ENCODE results near the gene SH3TC2.

SH3TC2 gene

GRCh38 chr5:149060325-149060724 lies 2.5 kb downstream of the SH3TC2 start:
- no peak for DNase-seq (ENCODE audit: extremely low spot score)
- CTCF ChIA-PET = no interaction called here
- POLR2A ChIA-PET = no interaction called here
- no peak for TF ChIP-seq SP1 (IDR thresholded peaks at IDR 0.05)
- no peak for TF ChIP-seq ZNF384 (IDR thresholded peaks at IDR 0.05)
- TF ChIP-seq CTBP1 (IDR thresholded peaks at IDR 0.05; ENCODE audit: borderline replicate concordance) = no peak
- no peak for TF ChIP-seq HDGF (IDR thresholded peaks at IDR 0.05; ENCODE audit: borderline replicate concordance)
- no peak for TF ChIP-seq LEF1 (IDR thresholded peaks at IDR 0.05; ENCODE audit: borderline replicate concordance)
- no peak for TF ChIP-seq FOXA1 (IDR thresholded peaks at IDR 0.05)
- TF ChIP-seq ARNT (IDR thresholded peaks at IDR 0.05) = no peak
- no peak for TF ChIP-seq SUZ12 (IDR thresholded peaks at IDR 0.05)
- no peak for TF ChIP-seq L3MBTL2 (conservative IDR thresholded peaks at IDR 0.05)
- TF ChIP-seq PKNOX1 (IDR thresholded peaks at IDR 0.05) = no peak
- TF ChIP-seq FOXK2 (IDR thresholded peaks at IDR 0.05) = no peak
- TF ChIP-seq ELF4 (IDR thresholded peaks at IDR 0.05) = no peak
- TF ChIP-seq FOXM1 (IDR thresholded peaks at IDR 0.05; ENCODE audit: borderline replicate concordance) = no peak
- TF ChIP-seq BHLHE40 (IDR thresholded peaks at IDR 0.05; ENCODE audit: borderline replicate concordance) = no peak
- TF ChIP-seq NFRKB (IDR thresholded peaks at IDR 0.05) = no peak
- TF ChIP-seq TARDBP (IDR thresholded peaks at IDR 0.05) = no peak

GRCh38 chr5:149056616-149057165 lies 6.2 kb downstream of the SH3TC2 start:
- ChIA-PET POLR2A (no interaction called here), CTCF (interaction anchor here (0.7 to 1.8 kb wide), 3 partner anchors 21 to 58 kb away, joined by 3 to 6 read pairs (median 3); no protein-coding TSS in a partner anchor)

GRCh38 chr5:149054416-149054815 lies 8.4 kb downstream of the SH3TC2 start:
- ChIA-PET CTCF (no interaction called here), POLR2A (no interaction called here)
- TF ChIP-seq LEF1 (IDR thresholded peaks at IDR 0.05; ENCODE audit: borderline replicate concordance) = no peak
- TF ChIP-seq L3MBTL2 (conservative IDR thresholded peaks at IDR 0.05) = no peak
- TF ChIP-seq BHLHE40 (IDR thresholded peaks at IDR 0.05; ENCODE audit: borderline replicate concordance) = no peak
- TF ChIP-seq ZNF384 (IDR thresholded peaks at IDR 0.05) = no peak
- no peak for TF ChIP-seq FOXM1 (IDR thresholded peaks at IDR 0.05; ENCODE audit: borderline replicate concordance)
- TF ChIP-seq ARNT (IDR thresholded peaks at IDR 0.05) = no peak
- no peak for TF ChIP-seq PKNOX1 (IDR thresholded peaks at IDR 0.05)
- TF ChIP-seq SP1 (IDR thresholded peaks at IDR 0.05) = no peak
- no peak for TF ChIP-seq TARDBP (IDR thresholded peaks at IDR 0.05)
- TF ChIP-seq ELF4 (IDR thresholded peaks at IDR 0.05) = no peak
- TF ChIP-seq HDGF (IDR thresholded peaks at IDR 0.05; ENCODE audit: borderline replicate concordance) = no peak
- no peak for TF ChIP-seq SUZ12 (IDR thresholded peaks at IDR 0.05)
- no peak for TF ChIP-seq FOXA1 (IDR thresholded peaks at IDR 0.05)
- no peak for TF ChIP-seq CTBP1 (IDR thresholded peaks at IDR 0.05; ENCODE audit: borderline replicate concordance)
- no peak for DNase-seq (ENCODE audit: extremely low spot score)

More at GRCh38 chr5:149056616-149057165, 6.2 kb downstream of the SH3TC2 start:
- TF ChIP-seq FOXA1 (IDR thresholded peaks at IDR 0.05) (no peak), FOXM1 (IDR thresholded peaks at IDR 0.05; ENCODE audit: borderline replicate concordance) (no peak), ZNF384 (IDR thresholded peaks at IDR 0.05) (no peak), HDGF (IDR thresholded peaks at IDR 0.05; ENCODE audit: borderline replicate concordance) (no peak), PKNOX1 (IDR thresholded peaks at IDR 0.05) (no peak), LEF1 (IDR thresholded peaks at IDR 0.05; ENCODE audit: borderline replicate concordance) (no peak), BHLHE40 (IDR thresholded peaks at IDR 0.05; ENCODE audit: borderline replicate concordance) (no peak), FOXK2 (IDR thresholded peaks at IDR 0.05) (no peak), TARDBP (IDR thresholded peaks at IDR 0.05) (no peak), ARNT (IDR thresholded peaks at IDR 0.05) (no peak), NFRKB (IDR thresholded peaks at IDR 0.05) (no peak), CTBP1 (IDR thresholded peaks at IDR 0.05; ENCODE audit: borderline replicate concordance) (no peak), L3MBTL2 (conservative IDR thresholded peaks at IDR 0.05) (no peak), SUZ12 (IDR thresholded peaks at IDR 0.05) (no peak), SP1 (IDR thresholded peaks at IDR 0.05) (no peak), ELF4 (IDR thresholded peaks at IDR 0.05) (no peak)
- DNase-seq (ENCODE audit: extremely low spot score) = no peak

GRCh38 chr5:149053072-149053695 lies 9.7 kb downstream of the SH3TC2 start:
- TF ChIP-seq ZNF384 (IDR thresholded peaks at IDR 0.05) (no peak), SP1 (IDR thresholded peaks at IDR 0.05) (no peak), FOXK2 (IDR thresholded peaks at IDR 0.05) (no peak), TARDBP (IDR thresholded peaks at IDR 0.05) (no peak), BHLHE40 (IDR thresholded peaks at IDR 0.05; ENCODE audit: borderline replicate concordance) (no peak), FOXM1 (IDR thresholded peaks at IDR 0.05; ENCODE audit: borderline replicate concordance) (no peak), NFRKB (IDR thresholded peaks at IDR 0.05) (no peak), PKNOX1 (IDR thresholded peaks at IDR 0.05) (no peak), ARNT (IDR thresholded peaks at IDR 0.05) (no peak), HDGF (IDR thresholded peaks at IDR 0.05; ENCODE audit: borderline replicate concordance) (no peak), SUZ12 (IDR thresholded peaks at IDR 0.05) (no peak), FOXA1 (IDR thresholded peaks at IDR 0.05) (no peak), CTBP1 (IDR thresholded peaks at IDR 0.05; ENCODE audit: borderline replicate concordance) (no peak), LEF1 (IDR thresholded peaks at IDR 0.05; ENCODE audit: borderline replicate concordance) (no peak), ELF4 (IDR thresholded peaks at IDR 0.05) (no peak), L3MBTL2 (conservative IDR thresholded peaks at IDR 0.05) (no peak)
- POLR2A ChIA-PET = no interaction called here
- CTCF ChIA-PET = no interaction called here
- DNase-seq (ENCODE audit: extremely low spot score) = no peak

GRCh38 chr5:149049371-149049781 lies 13.5 kb downstream of the SH3TC2 start:
- TF ChIP-seq SUZ12 (IDR thresholded peaks at IDR 0.05) (no peak), NFRKB (IDR thresholded peaks at IDR 0.05) (no peak), PKNOX1 (IDR thresholded peaks at IDR 0.05) (no peak), SP1 (IDR thresholded peaks at IDR 0.05) (no peak), BHLHE40 (IDR thresholded peaks at IDR 0.05; ENCODE audit: borderline replicate concordance) (no peak), L3MBTL2 (conservative IDR thresholded peaks at IDR 0.05) (no peak), ARNT (IDR thresholded peaks at IDR 0.05) (no peak), LEF1 (IDR thresholded peaks at IDR 0.05; ENCODE audit: borderline replicate concordance) (no peak), ELF4 (IDR thresholded peaks at IDR 0.05) (no peak), FOXA1 (IDR thresholded peaks at IDR 0.05) (no peak), FOXK2 (IDR thresholded peaks at IDR 0.05) (no peak), HDGF (IDR thresholded peaks at IDR 0.05; ENCODE audit: borderline replicate concordance) (no peak), TARDBP (IDR thresholded peaks at IDR 0.05) (no peak), ZNF384 (IDR thresholded peaks at IDR 0.05) (no peak), FOXM1 (IDR thresholded peaks at IDR 0.05; ENCODE audit: borderline replicate concordance) (no peak), CTBP1 (IDR thresholded peaks at IDR 0.05; ENCODE audit: borderline replicate concordance) (no peak)
- CTCF ChIA-PET = interaction anchor here (0.9 to 1.6 kb wide), 2 partner anchors 66 to 318 kb away, joined by 3 to 8 read pairs; no protein-coding TSS in a partner anchor

More at GRCh38 chr5:149049371-149049781, 13.5 kb downstream of the SH3TC2 start:
- DNase-seq (ENCODE audit: extremely low spot score) = no peak
- POLR2A ChIA-PET = no interaction called here

Measured in HEK293T (cell line).